ENCODE data around the gene DTNBP1.

The DTNBP1 gene

GRCh38 chr6:15513801-15514711, 148.8 kb downstream of the DTNBP1 start:
- DNase-seq (ENCODE audit: low spot score), result no peak

GRCh38 chr6:15513131-15513771, 149.6 kb downstream of the DTNBP1 start:
- DNase-seq (ENCODE audit: low spot score), result no peak

- no peak for DNase-seq (ENCODE audit: low spot score)
These were observed 150.1 kb downstream of the DTNBP1 start for GRCh38 chr6:15512721-15513120.

- DNase-seq (ENCODE audit: low spot score), result no peak
These were observed 150.7 kb downstream of the DTNBP1 start for GRCh38 chr6:15512126-15512525.

- DNase-seq (ENCODE audit: low spot score), result no peak
These were observed 151.3 kb downstream of the DTNBP1 start for GRCh38 chr6:15511248-15512125.

GRCh38 chr6:15510536-15511247, 152.1 kb downstream of the DTNBP1 start:
- no peak for DNase-seq (ENCODE audit: low spot score)

- no peak for DNase-seq (ENCODE audit: low spot score)
These were observed 152.7 kb downstream of the DTNBP1 start for GRCh38 chr6:15510121-15510520.

GRCh38 chr6:15509335-15509933, 153.4 kb downstream of the DTNBP1 start:
- DNase-seq (ENCODE audit: low spot score), result no peak

- no peak for DNase-seq (ENCODE audit: low spot score)
These were observed 153.9 kb downstream of the DTNBP1 start for GRCh38 chr6:15508931-15509330.

GRCh38 chr6:15508441-15508871, 154.4 kb downstream of the DTNBP1 start:
- no peak for DNase-seq (ENCODE audit: low spot score)

GRCh38 chr6:15507746-15508145, 155.1 kb downstream of the DTNBP1 start:
- no peak for DNase-seq (ENCODE audit: low spot score)

- DNase-seq (ENCODE audit: low spot score), result no peak
These were observed 155.6 kb downstream of the DTNBP1 start for GRCh38 chr6:15507221-15507620.

GRCh38 chr6:15506066-15506465, 156.8 kb downstream of the DTNBP1 start:
- no peak for DNase-seq (ENCODE audit: low spot score)

- DNase-seq (ENCODE audit: low spot score), result no peak
These were observed 157.3 kb downstream of the DTNBP1 start for GRCh38 chr6:15505463-15505918.

GRCh38 chr6:15504581-15505350, 158.1 kb downstream of the DTNBP1 start:
- DNase-seq (ENCODE audit: low spot score), result no peak

GRCh38 chr6:15504040-15504495, 158.8 kb downstream of the DTNBP1 start:
- DNase-seq (ENCODE audit: low spot score), result no peak

- no peak for DNase-seq (ENCODE audit: low spot score)
These were observed 159.5 kb downstream of the DTNBP1 start for GRCh38 chr6:15503346-15503680.

GRCh38 chr6:15502446-15503345, 160.1 kb downstream of the DTNBP1 start:
- no peak for DNase-seq (ENCODE audit: low spot score)

- no peak for DNase-seq (ENCODE audit: low spot score)
These were observed 160.9 kb downstream of the DTNBP1 start for GRCh38 chr6:15501826-15502445.

Data from CD4-positive, alpha-beta T cell treated with Interleukin-15 for 4 hours (primary cell).